Thyroid gland (tissue), 4 donors: Measurements from ENCODE around the gene RANBP1.
A peak's percentile ranks its signal among the peaks of the same experiment; 100 is the strongest.

ENCODE experiments used
- POLR2A ChIP-seq, 2 donors: fragments of 450-650 bp; IDR thresholded peaks; one replicate each; pipeline ENCODE4 v1.6.1; 2017; ENCODE audit warnings: antibody characterized with exemption in 2 of 2, mild to moderate bottlenecking in 2 of 2, moderate library complexity in 1 of 2
- TF ChIP-seq, protein P1 (sequence below), 6 experiments: fragments of 200-600 bp in 3 of 6; fragments of 450-650 bp in 3 of 6; sonication (generic) in 3 of 6; IDR thresholded peaks; one replicate each; pipeline ENCODE4 v1.5.1; 2016 to 2019; ENCODE audit warnings: antibody characterized with exemption in 6 of 6, mild to moderate bottlenecking in 2 of 6, inconsistent platforms in 1 of 6, moderate library complexity in 1 of 6

DNA sequence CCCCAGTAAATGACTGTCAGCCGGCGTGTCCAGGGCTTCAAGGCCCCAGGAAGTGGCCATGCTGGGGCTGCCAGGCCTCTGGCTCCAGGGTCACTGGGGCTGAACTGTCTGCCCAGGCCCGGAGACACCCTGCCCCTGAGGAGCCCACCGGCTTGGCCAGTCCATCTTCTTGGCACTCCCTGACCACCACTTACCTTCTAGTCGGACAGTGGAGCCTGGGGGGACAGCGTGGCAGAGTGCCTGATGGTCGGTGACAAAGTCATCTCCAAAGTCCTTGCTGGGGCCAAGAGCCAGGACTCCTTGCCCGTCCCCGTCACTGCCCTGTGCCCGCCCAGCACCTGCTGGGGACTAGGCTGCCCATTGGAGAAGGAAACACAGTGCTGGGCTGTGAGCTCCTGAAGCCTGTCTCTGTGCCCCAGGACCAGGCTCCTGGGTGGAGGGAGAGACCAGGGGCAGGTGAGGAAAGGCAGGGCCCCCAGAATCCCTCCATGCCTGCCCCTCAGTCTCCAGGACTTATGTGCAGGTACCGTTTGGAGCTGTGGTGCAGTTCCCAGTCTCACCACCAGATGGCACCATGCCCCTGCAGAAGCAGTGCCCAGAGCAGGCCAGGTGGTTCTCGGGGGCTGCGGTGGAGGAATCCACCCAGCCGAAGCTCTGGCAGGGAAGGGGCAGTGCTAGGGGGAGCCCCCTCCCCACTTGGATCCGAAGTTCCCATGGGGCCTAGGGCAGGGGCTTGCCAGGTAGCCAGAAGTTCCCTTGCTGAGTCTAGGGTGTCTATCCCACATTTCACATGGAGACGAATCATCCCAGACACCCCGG is 40.9 kb downstream of the RANBP1 start:
- TF ChIP-seq, protein P1, sequence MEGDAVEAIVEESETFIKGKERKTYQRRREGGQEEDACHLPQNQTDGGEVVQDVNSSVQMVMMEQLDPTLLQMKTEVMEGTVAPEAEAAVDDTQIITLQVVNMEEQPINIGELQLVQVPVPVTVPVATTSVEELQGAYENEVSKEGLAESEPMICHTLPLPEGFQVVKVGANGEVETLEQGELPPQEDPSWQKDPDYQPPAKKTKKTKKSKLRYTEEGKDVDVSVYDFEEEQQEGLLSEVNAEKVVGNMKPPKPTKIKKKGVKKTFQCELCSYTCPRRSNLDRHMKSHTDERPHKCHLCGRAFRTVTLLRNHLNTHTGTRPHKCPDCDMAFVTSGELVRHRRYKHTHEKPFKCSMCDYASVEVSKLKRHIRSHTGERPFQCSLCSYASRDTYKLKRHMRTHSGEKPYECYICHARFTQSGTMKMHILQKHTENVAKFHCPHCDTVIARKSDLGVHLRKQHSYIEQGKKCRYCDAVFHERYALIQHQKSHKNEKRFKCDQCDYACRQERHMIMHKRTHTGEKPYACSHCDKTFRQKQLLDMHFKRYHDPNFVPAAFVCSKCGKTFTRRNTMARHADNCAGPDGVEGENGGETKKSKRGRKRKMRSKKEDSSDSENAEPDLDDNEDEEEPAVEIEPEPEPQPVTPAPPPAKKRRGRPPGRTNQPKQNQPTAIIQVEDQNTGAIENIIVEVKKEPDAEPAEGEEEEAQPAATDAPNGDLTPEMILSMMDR (IDR thresholded peaks at IDR 0.05): peak; percentile 96 to 100 (median 98)
- no peak for TF ChIP-seq POLR2A (IDR thresholded peaks at IDR 0.05)
